ENCODE measurements around the gene TGM2.

Gene TGM2

GRCh38 chr20:38129893-38130609 lies 35.0 kb downstream of the TGM2 start (continued):
- no peak for TF ChIP-seq ATF2 (tag by site-specific recombination; IDR thresholded peaks at IDR 0.05; ENCODE audit: low read depth)
- TF ChIP-seq PRDM1 (tag by site-specific recombination; IDR thresholded peaks at IDR 0.05), result no peak
- no peak for TF ChIP-seq GLIS2 (tag by site-specific recombination; IDR thresholded peaks at IDR 0.05)
- no peak for TF ChIP-seq ZNF510 (tag by site-specific recombination; IDR thresholded peaks at IDR 0.05; ENCODE audit: insufficient replicate concordance)

GRCh38 chr20:38129248-38129865 lies 35.7 kb downstream of the TGM2 start:
- POLR2A ChIA-PET, result no interaction called here
- CTCF ChIA-PET, result interaction anchor here (0.6 to 3.2 kb wide), 4 partner anchors 15 to 1383 kb away, joined by 3 to 19 read pairs (median 6); no protein-coding TSS in a partner anchor
- Histone ChIP-seq H3K4me1 (ENCODE audit: control insufficient read depth, insufficient read depth, low read length) (no peaks in the 10 kb centered on the region), H3K27ac (ENCODE audit: extremely low read depth, low read depth, low read length) (no peak overlapping the region), H3K36me3 (ENCODE audit: control insufficient read depth in 2 of 2, insufficient read depth in 1 of 2, low read length in 2 of 2) (no peaks in the 10 kb centered on the region), H3K9me3 (ENCODE audit: control insufficient read depth, insufficient read depth, low read depth, low read length) (no peaks in the 10 kb centered on the region), H3K4me3 (ENCODE audit: low read depth, low read length) (no peak overlapping the region)
- TF ChIP-seq GLIS2 (tag by site-specific recombination; IDR thresholded peaks at IDR 0.05) (no peak), MEIS1 (CRISPR knock-in tag; IDR thresholded peaks at IDR 0.05; ENCODE audit: borderline replicate concordance) (no peak), ZNF664 (tag by site-specific recombination; IDR thresholded peaks at IDR 0.05) (no peak), ZNF558 (tag by site-specific recombination; IDR thresholded peaks at IDR 0.05) (no peak), ZNF837 (tag by site-specific recombination; IDR thresholded peaks at IDR 0.05) (no peak), PRDM4 (tag by site-specific recombination; IDR thresholded peaks at IDR 0.05) (no peak), ZNF670 (tag by site-specific recombination; IDR thresholded peaks at IDR 0.05; ENCODE audit: low read depth) (no peak), ZNF510 (tag by site-specific recombination; IDR thresholded peaks at IDR 0.05; ENCODE audit: insufficient replicate concordance) (no peak), ELK4 (IDR thresholded peaks at IDR 0.05; ENCODE audit: borderline replicate concordance, low read depth, low read length) (no peak), ZBTB26 (tag by site-specific recombination; optimal IDR thresholded peaks at IDR 0.05) (no peak), INSM2 (tag by site-specific recombination; IDR thresholded peaks at IDR 0.05) (no peak), ZNF394 (tag by site-specific recombination; IDR thresholded peaks at IDR 0.05; ENCODE audit: borderline replicate concordance) (no peak), OSR2 (tag by site-specific recombination; IDR thresholded peaks at IDR 0.05) (no peak), SP7 (tag by site-specific recombination; IDR thresholded peaks at IDR 0.05) (no peak), ZSCAN18 (tag by site-specific recombination; IDR thresholded peaks at IDR 0.05) (no peak), ZNF501 (tag by site-specific recombination; IDR thresholded peaks at IDR 0.05) (no peak), ZNF830 (tag by site-specific recombination; IDR thresholded peaks at IDR 0.05; ENCODE audit: low read depth) (no peak), ZFHX2 (tag by site-specific recombination; conservative IDR thresholded peaks at IDR 0.05) (no peak)
